Right ventricle myocardium inferior (tissue), 1 donor: ENCODE measurements around the gene EHD1. TPM values are rescaled to one million over a fixed set of nuclear protein-coding genes. Genes with fewer than 3 reads are reported as not detected.
A peak's percentile ranks its signal among the peaks of the same experiment; 100 is the strongest.

Experiments used
- ATAC-seq: fragments of 200-7000 bp; cut with Tn5 transposase; one replicate; pipeline ENCODE4 v1.9.1; 2020; ENCODE audit warnings: mild to moderate bottlenecking, moderate library complexity
- DNase-seq: peaks from one replicate; pipeline ENCODE4 v3.0.0; 2021; ENCODE audit errors: missing footprints
- intact Hi-C: fragments of 100-400 bp; cut with DNase I; formaldehyde crosslinking; loops from one replicate; pipeline ENCODE4 v1.11.0; 2022
- long read RNA-seq: library from polyadenylated mRNA; unstranded; transcript quantifications from one replicate; pipeline ENCODE4 v2.0.0, GENCODE V29; 2021
- total RNA-seq: library from RNA; stranded (reverse); fragmentation: NEBNext Ultra II Directional; extraction: Animal tissue kit (Norgen Biotek cat#: 25700); gene quantifications from one replicate; pipeline ENCODE4 v1.2.1, GENCODE V29; 2021
- donor health status: DM: no; HTN: yes; CAD: no; lungs with severe emphysema.

EHD1 gene
- total RNA-seq, result 56.0 TPM
- long read RNA-seq, full-length matches to known transcripts, result 29 of 49 reads
- long read RNA-seq, partial matches to known transcripts, result 3 of 49 reads
- long read RNA-seq, other reads (novel, unspliced or antisense), result 17 of 49 reads

- ATAC-seq, result peak; percentile 94
- intact Hi-C loops, result loop anchor here (1.0 to 2.0 kb wide), 2 partner anchors 24 to 39 kb away; partner anchors contain the start of gene ATG2A
These were observed at the start of gene EHD1 for GRCh38 chr11:64878494-64879243. Gene EHD1, minus strand, starts transcription at chr11:64878621. Its CDS starts 157 bp downstream, at chr11:64878464.

GRCh38 chr11:64926689-64927088, 48.3 kb upstream of the EHD1 start:
- intact Hi-C loops, result no loop called here
- DNase-seq (no peak), ATAC-seq (no peak)

More at GRCh38 chr11:64878494-64879243, at the start of gene EHD1:
- peak; percentile 99 for DNase-seq

GRCh38 chr11:64925536-64926436, 47.4 kb upstream of the EHD1 start:
- DNase-seq (no peak), ATAC-seq (no peak)
- intact Hi-C loops, result no loop called here

- DNase-seq (no peak), ATAC-seq (no peak)
- intact Hi-C loops, result loop anchor here (5.0 kb wide), 3 partner anchors 47 to 202 kb away; partner anchors contain the start of genes MAJIN and SNX15
These were observed 46.5 kb upstream of the EHD1 start for GRCh38 chr11:64924910-64925284.

GRCh38 chr11:64923944-64924909, 45.8 kb upstream of the EHD1 start, which contains the start of gene PPP2R5B:
Gene PPP2R5B, plus strand, starts transcription at chr11:64924689. Its CDS starts 1,046 bp downstream, at chr11:64925735.
- ATAC-seq (peak; percentile 97), DNase-seq (peak; percentile 97)
- intact Hi-C loops, result loop anchor here (5.0 kb wide), 3 partner anchors 48 to 203 kb away; partner anchors contain the start of genes MAJIN and SNX15

- ATAC-seq (no peak), DNase-seq (no peak)
- intact Hi-C loops, result loop anchor here (5.0 kb wide), 3 partner anchors 49 to 204 kb away; partner anchors contain the start of genes MAJIN and SNX15
These were observed 44.8 kb upstream of the EHD1 start for GRCh38 chr11:64923151-64923661.

- ATAC-seq, result no peak
- no peak for DNase-seq
- intact Hi-C loops, result loop anchor here (5.0 kb wide), 3 partner anchors 51 to 206 kb away; partner anchors contain the start of genes MAJIN and SNX15
These were observed 43.0 kb upstream of the EHD1 start for GRCh38 chr11:64921384-64921783.

- ATAC-seq (no peak), DNase-seq (no peak)
- intact Hi-C loops, result loop anchor here (5.0 kb wide), 3 partner anchors 52 to 207 kb away; partner anchors contain the start of genes MAJIN and SNX15
These were observed 41.7 kb upstream of the EHD1 start for GRCh38 chr11:64920124-64920523.

- intact Hi-C loops, result loop anchor here (5.0 kb wide), 4 partner anchors 53 to 208 kb away; partner anchors contain the start of genes ARL2, MAJIN and SNX15
- DNase-seq, result no peak
These were observed 41.2 kb upstream of the EHD1 start for GRCh38 chr11:64919627-64920026.

GRCh38 chr11:64918017-64918416, 39.6 kb upstream of the EHD1 start:
- intact Hi-C loops, result loop anchor here (5.0 kb wide), 1 partner anchor 94 kb away; the partner anchor contains the start of gene ARL2
- no peak for ATAC-seq
- DNase-seq, result no peak

More at GRCh38 chr11:64919627-64920026, 41.2 kb upstream of the EHD1 start:
- no peak for ATAC-seq

GRCh38 chr11:64917663-64917995, 39.2 kb upstream of the EHD1 start:
- DNase-seq, result no peak
- intact Hi-C loops, result loop anchor here (1.0 to 5.0 kb wide), 2 partner anchors 39 to 95 kb away; partner anchors contain the start of genes ARL2 and EHD1
- ATAC-seq, result no peak

- ATAC-seq, result peak; percentile 99
- peak; percentile 100 for DNase-seq
- intact Hi-C loops, result loop anchor here (1.0 to 5.0 kb wide), 2 partner anchors 39 to 95 kb away; partner anchors contain the start of genes ARL2 and EHD1
These were observed 38.6 kb upstream of the EHD1 start, which contains the start of gene ATG2A for GRCh38 chr11:64916775-64917662. Gene ATG2A, minus strand, starts transcription at chr11:64917209. Its CDS starts 74 bp downstream, at chr11:64917135.

- intact Hi-C loops, result loop anchor here (5.0 kb wide), 1 partner anchor 96 kb away; the partner anchor contains the start of gene ARL2
- ATAC-seq, result no peak
- DNase-seq, result peak; percentile 74
These were observed 37.8 kb upstream of the EHD1 start for GRCh38 chr11:64916040-64916774.

- DNase-seq, result no peak
- intact Hi-C loops, result loop anchor here (5.0 kb wide), 1 partner anchor 97 kb away; the partner anchor contains the start of gene ARL2
- no peak for ATAC-seq
These were observed 37.0 kb upstream of the EHD1 start for GRCh38 chr11:64915376-64915887.

- ATAC-seq (no peak), DNase-seq (no peak)
- intact Hi-C loops, result no loop called here
These were observed 35.7 kb upstream of the EHD1 start for GRCh38 chr11:64914123-64914522.
